ENCODE data around the gene SURF2. TPM values are rescaled to one million over a fixed set of nuclear protein-coding genes. Genes with fewer than 3 reads are reported as not detected.
A peak's percentile ranks its signal among the peaks of the same experiment; 100 is the strongest.

SURF2 gene
- total RNA-seq, 1 experiment from 2014 or later, result 42.0 TPM

GRCh38 chr9:133369933-133370332 is 13.6 kb downstream of the SURF2 start:
- DNase-seq (ENCODE audit: low spot score), result no peak
- no peak overlapping the region for H3K4me3 ChIP-seq (ENCODE audit: low read depth, low read length, poor library complexity, severe bottlenecking)
- BruUV-seq (replicated peaks), result no TSS peak
- no peak for TF ChIP-seq EZH2 (IDR thresholded peaks at IDR 0.05; ENCODE audit: borderline replicate concordance, low read depth, low read length, poor library complexity, severe bottlenecking)
- no peak for TF ChIP-seq CTCF (conservative IDR thresholded peaks at IDR 0.05; ENCODE audit: low read depth, low read length)
- ChIA-PET POLR2A (ENCODE audit: low non-redundant PET) (interaction anchor here (0.6 kb wide), 1 partner anchor 90 kb away, joined by 11 read pairs; the partner anchor contains the start of gene CACFD1), CTCF (no interaction called here)
- no peaks in the 10 kb centered on the region for H3K9me3 ChIP-seq (ENCODE audit: low read depth, low read length, poor library complexity, severe bottlenecking)
- intact Hi-C loops (cut with micrococcal nuclease; ENCODE audit: unreplicated experiment), result no loop called here
- H3K27me3 ChIP-seq (replicated peaks; ENCODE audit: insufficient read depth, low read depth, low read length, poor library complexity), result no peaks in the 10 kb centered on the region
- no peak overlapping the region for H3K27ac ChIP-seq (ENCODE audit: low read depth, low read length, poor library complexity, severe bottlenecking)
- H3K36me3 ChIP-seq (ENCODE audit: insufficient read depth, low read length, poor library complexity, severe bottlenecking), result peaks cover 62% of the 10 kb centered on the region
- no peaks in the 10 kb centered on the region for H3K4me1 ChIP-seq (ENCODE audit: insufficient read depth, low read length, poor library complexity, severe bottlenecking)

GRCh38 chr9:133370685-133371084 is 14.3 kb downstream of the SURF2 start:
- Histone ChIP-seq H3K9me3 (ENCODE audit: low read depth, low read length, poor library complexity, severe bottlenecking) (no peaks in the 10 kb centered on the region), H3K27ac (ENCODE audit: low read depth, low read length, poor library complexity, severe bottlenecking) (no peak overlapping the region), H3K4me3 (ENCODE audit: low read depth, low read length, poor library complexity, severe bottlenecking) (no peak overlapping the region), H3K27me3 (replicated peaks; ENCODE audit: insufficient read depth, low read depth, low read length, poor library complexity) (no peaks in the 10 kb centered on the region), H3K36me3 (ENCODE audit: insufficient read depth, low read length, poor library complexity, severe bottlenecking) (peaks cover 55% of the 10 kb centered on the region), H3K4me1 (ENCODE audit: insufficient read depth, low read length, poor library complexity, severe bottlenecking) (no peaks in the 10 kb centered on the region)
- BruUV-seq (replicated peaks), result no TSS peak
- TF ChIP-seq EZH2 (IDR thresholded peaks at IDR 0.05; ENCODE audit: borderline replicate concordance, low read depth, low read length, poor library complexity, severe bottlenecking), result no peak
- DNase-seq (ENCODE audit: low spot score), result no peak
- ChIA-PET POLR2A (ENCODE audit: low non-redundant PET) (interaction anchor here (0.6 kb wide), 1 partner anchor 89 kb away, joined by 11 read pairs; the partner anchor contains the start of gene CACFD1), CTCF (no interaction called here)
- intact Hi-C loops (cut with micrococcal nuclease; ENCODE audit: unreplicated experiment), result no loop called here

- Histone ChIP-seq H3K4me3 (ENCODE audit: low read depth, low read length, poor library complexity, severe bottlenecking) (no peak overlapping the region), H3K9me3 (ENCODE audit: low read depth, low read length, poor library complexity, severe bottlenecking) (no peaks in the 10 kb centered on the region), H3K27me3 (replicated peaks; ENCODE audit: insufficient read depth, low read depth, low read length, poor library complexity) (no peaks in the 10 kb centered on the region), H3K36me3 (ENCODE audit: insufficient read depth, low read length, poor library complexity, severe bottlenecking) (peaks cover 49% of the 10 kb centered on the region), H3K4me1 (ENCODE audit: insufficient read depth, low read length, poor library complexity, severe bottlenecking) (peaks cover under 1% of the 10 kb centered on the region), H3K27ac (ENCODE audit: low read depth, low read length, poor library complexity, severe bottlenecking) (peak overlapping the region; percentile 18)
- no peak for DNase-seq (ENCODE audit: low spot score)
- TF ChIP-seq EZH2 (IDR thresholded peaks at IDR 0.05; ENCODE audit: borderline replicate concordance, low read depth, low read length, poor library complexity, severe bottlenecking) (no peak), CTCF (conservative IDR thresholded peaks at IDR 0.05; ENCODE audit: low read depth, low read length) (no peak)
- intact Hi-C loops (cut with micrococcal nuclease; ENCODE audit: unreplicated experiment), result no loop called here
- CTCF ChIA-PET, result no interaction called here
- no TSS peak for BruUV-seq (replicated peaks)
- POLR2A ChIA-PET (ENCODE audit: low non-redundant PET), result no interaction called here
Measured at GRCh38 chr9:133371261-133371711, 14.9 kb downstream of the SURF2 start.

GRCh38 chr9:133372144-133372543 is 15.8 kb downstream of the SURF2 start:
- no peak for DNase-seq (ENCODE audit: low spot score)
- POLR2A ChIA-PET (ENCODE audit: low non-redundant PET), result no interaction called here
- CTCF ChIA-PET, result no interaction called here
- Histone ChIP-seq H3K27ac (ENCODE audit: low read depth, low read length, poor library complexity, severe bottlenecking) (peak overlapping the region; percentile 18), H3K9me3 (ENCODE audit: low read depth, low read length, poor library complexity, severe bottlenecking) (no peaks in the 10 kb centered on the region), H3K4me1 (ENCODE audit: insufficient read depth, low read length, poor library complexity, severe bottlenecking) (peaks cover 9% of the 10 kb centered on the region), H3K36me3 (ENCODE audit: insufficient read depth, low read length, poor library complexity, severe bottlenecking) (peaks cover 40% of the 10 kb centered on the region), H3K4me3 (ENCODE audit: low read depth, low read length, poor library complexity, severe bottlenecking) (no peak overlapping the region), H3K27me3 (replicated peaks; ENCODE audit: insufficient read depth, low read depth, low read length, poor library complexity) (no peaks in the 10 kb centered on the region)
- no peak for TF ChIP-seq EZH2 (IDR thresholded peaks at IDR 0.05; ENCODE audit: borderline replicate concordance, low read depth, low read length, poor library complexity, severe bottlenecking)
- no peak for TF ChIP-seq CTCF (conservative IDR thresholded peaks at IDR 0.05; ENCODE audit: low read depth, low read length)
- no TSS peak for BruUV-seq (replicated peaks)
- intact Hi-C loops (cut with micrococcal nuclease; ENCODE audit: unreplicated experiment), result no loop called here
